Neural cell (in vitro differentiated cells): ENCODE data around the gene ZNF407.

Source experiments
- CTCF ChIP-seq: fragments of 450-650 bp; IDR thresholded peaks from 2 replicates; pipeline ENCODE4 v1.5.1; 2014; ENCODE audit warnings: antibody characterized with exemption, mild to moderate bottlenecking, moderate library complexity; ENCODE audit not compliant: poor library complexity, severe bottlenecking
- EZH2 ChIP-seq: fragments of 200-600, 300-800 bp; shearing (Covaris generic), sonication (generic); IDR thresholded peaks from 2 replicates; pipeline ENCODE4 v1.6.1; 2014; ENCODE audit warnings: antibody characterized with exemption, low read length, borderline replicate concordance, mild to moderate bottlenecking; ENCODE audit not compliant: insufficient read depth, poor library complexity, severe bottlenecking
- POLR2AphosphoS5 ChIP-seq: IDR thresholded peaks from 2 replicates; pipeline ENCODE4 v1.6.1; 2012
- RAD21 ChIP-seq: fragments of 450-650 bp; conservative IDR thresholded peaks from 2 replicates; pipeline ENCODE4 v1.6.1; 2014; ENCODE audit warnings: antibody characterized with exemption, mild to moderate bottlenecking, moderate library complexity

- TF ChIP-seq CTCF, result no peak
- TF ChIP-seq POLR2AphosphoS5, result no peak
- TF ChIP-seq EZH2, result no peak
- no peak for TF ChIP-seq RAD21
These were observed 19.8 kb downstream of the ZNF407 start for GRCh38 chr18:74617486-74617885.
